ENCODE measurements around the gene LMOD2.
"Not testable (repeated sequence)": the region's sequence is repeated elsewhere in the genome, so short reads cannot be mapped to it uniquely, and the experiment has no call there.

The LMOD2 gene

DNA sequence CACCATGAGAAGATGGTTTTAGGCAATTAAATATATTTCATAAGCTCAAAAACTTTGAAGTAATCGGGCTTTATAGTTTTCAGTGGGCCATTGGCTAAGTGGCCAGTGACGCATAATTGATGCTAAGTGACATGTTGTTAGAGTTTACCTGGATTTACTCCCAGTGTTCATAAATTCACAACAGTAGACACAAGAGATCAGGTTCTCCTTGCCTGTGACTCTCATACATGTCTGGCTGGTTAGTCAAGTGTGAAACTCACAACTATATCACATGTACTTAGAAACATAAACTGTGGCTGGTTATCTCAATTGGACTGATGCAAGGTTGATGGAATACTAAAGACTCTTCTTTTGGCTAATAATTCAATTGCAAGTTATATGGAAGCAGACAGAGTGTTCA lies 27.8 kb upstream of the LMOD2 start:
- H3K9me3 ChIP-seq (ENCODE audit: insufficient read depth, low read depth, low read length): no peaks in the 10 kb centered on the region
- H3K27ac ChIP-seq (ENCODE audit: low read depth, low read length): no peak overlapping the region
- no peaks in the 10 kb centered on the region for H3K4me1 ChIP-seq (ENCODE audit: insufficient read depth, low read length)
- WGBS: 90% methylated on average over 2 of the region's 2 CpGs
- no peaks in the 10 kb centered on the region for H3K36me3 ChIP-seq (ENCODE audit: insufficient read depth, low read length)
- no peaks in the 10 kb centered on the region for H3K27me3 ChIP-seq (ENCODE audit: insufficient read depth, low read length)
- no peak overlapping the region for H3K9ac ChIP-seq (ENCODE audit: low read depth, low read length)
- H3K4me3 ChIP-seq (ENCODE audit: low read length): no peak overlapping the region

DNA sequence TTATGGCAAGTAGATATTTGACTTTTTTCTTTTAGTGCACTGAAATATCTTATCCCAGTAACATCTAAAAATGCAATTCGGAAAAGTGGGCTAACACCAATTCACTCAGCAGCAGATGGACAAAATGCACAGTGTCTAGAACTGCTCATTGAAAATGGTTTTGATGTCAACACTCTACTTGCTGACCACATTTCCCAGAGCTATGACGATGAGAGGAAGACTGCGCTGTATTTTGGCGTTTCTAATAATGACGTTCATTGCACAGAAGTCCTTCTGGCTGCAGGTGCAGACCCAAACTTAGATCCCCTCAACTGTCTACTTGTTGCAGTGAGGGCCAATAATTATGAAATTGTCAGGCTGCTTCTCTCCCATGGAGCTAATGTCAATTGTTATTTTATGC lies 26.8 kb upstream of the LMOD2 start:
- 98% methylated on average over 5 of the region's 5 CpGs for WGBS
- Histone ChIP-seq H3K27ac (ENCODE audit: low read depth, low read length) (no peak overlapping the region), H3K27me3 (ENCODE audit: insufficient read depth, low read length) (no peaks in the 10 kb centered on the region), H3K4me3 (ENCODE audit: low read length) (no peak overlapping the region), H3K9ac (ENCODE audit: low read depth, low read length) (no peak overlapping the region), H3K36me3 (ENCODE audit: insufficient read depth, low read length) (no peaks in the 10 kb centered on the region), H3K4me1 (ENCODE audit: insufficient read depth, low read length) (no peaks in the 10 kb centered on the region), H3K9me3 (ENCODE audit: insufficient read depth, low read depth, low read length) (no peaks in the 10 kb centered on the region)

DNA sequence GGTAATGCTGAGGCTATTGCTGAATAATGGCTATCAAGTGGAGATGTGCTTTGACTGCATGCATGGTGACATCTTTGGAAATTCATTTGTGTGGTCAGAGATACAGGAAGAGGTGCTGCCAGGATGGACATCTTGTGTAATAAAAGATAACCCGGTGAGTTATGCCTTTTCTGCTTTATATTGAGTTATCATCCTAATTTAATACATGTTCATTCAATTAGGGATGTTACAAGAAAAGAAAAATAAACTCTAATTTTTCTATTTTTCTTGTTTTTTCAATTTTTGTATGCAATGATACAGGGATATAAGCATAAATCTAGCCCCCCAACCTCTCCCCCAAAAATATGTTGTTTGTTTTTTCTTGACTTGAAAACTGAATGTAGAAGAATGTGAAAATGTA lies 26.4 kb upstream of the LMOD2 start:
- no peak overlapping the region for H3K4me3 ChIP-seq (ENCODE audit: low read length)
- H3K9ac ChIP-seq (ENCODE audit: low read depth, low read length): no peak overlapping the region
- H3K4me1 ChIP-seq (ENCODE audit: insufficient read depth, low read length): no peaks in the 10 kb centered on the region
- H3K27me3 ChIP-seq (ENCODE audit: insufficient read depth, low read length): no peaks in the 10 kb centered on the region
- no CpG with 5 or more reads among the region's 1 CpG for WGBS
- H3K9me3 ChIP-seq (ENCODE audit: insufficient read depth, low read depth, low read length): no peaks in the 10 kb centered on the region
- H3K27ac ChIP-seq (ENCODE audit: low read depth, low read length): no peak overlapping the region
- H3K36me3 ChIP-seq (ENCODE audit: insufficient read depth, low read length): no peaks in the 10 kb centered on the region

DNA sequence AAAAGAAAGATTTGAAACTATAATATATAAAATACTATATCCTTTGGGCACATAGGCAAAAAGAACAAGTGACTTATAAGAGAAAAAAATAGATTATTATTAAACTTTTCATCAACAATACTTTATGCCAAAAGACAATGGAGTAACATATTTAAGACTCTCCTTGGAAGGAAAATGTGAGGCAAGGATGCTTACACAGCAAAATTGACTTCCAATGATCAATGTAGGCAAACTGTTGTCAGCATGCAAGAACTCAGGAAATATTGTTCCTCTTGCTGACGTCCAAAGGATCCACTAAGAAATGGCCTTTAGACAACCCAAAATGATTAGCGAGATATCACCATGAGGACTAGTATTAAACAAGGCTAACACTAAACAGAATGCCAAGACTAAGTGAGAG lies 22.9 kb upstream of the LMOD2 start:
- 89% methylated on average over 2 of the region's 2 CpGs for WGBS
- no peaks in the 10 kb centered on the region for H3K9me3 ChIP-seq (ENCODE audit: insufficient read depth, low read depth, low read length)
- H3K36me3 ChIP-seq (ENCODE audit: insufficient read depth, low read length): no peaks in the 10 kb centered on the region
- H3K4me1 ChIP-seq (ENCODE audit: insufficient read depth, low read length): peaks cover 5% of the 10 kb centered on the region; the same call in 1 of the 2 replicates
- H3K9ac ChIP-seq (ENCODE audit: low read depth, low read length): no peak overlapping the region
- H3K27ac ChIP-seq (ENCODE audit: low read depth, low read length): no peak overlapping the region
- H3K27me3 ChIP-seq (ENCODE audit: insufficient read depth, low read length): no peaks in the 10 kb centered on the region
- no peak overlapping the region for H3K4me3 ChIP-seq (ENCODE audit: low read length)

DNA sequence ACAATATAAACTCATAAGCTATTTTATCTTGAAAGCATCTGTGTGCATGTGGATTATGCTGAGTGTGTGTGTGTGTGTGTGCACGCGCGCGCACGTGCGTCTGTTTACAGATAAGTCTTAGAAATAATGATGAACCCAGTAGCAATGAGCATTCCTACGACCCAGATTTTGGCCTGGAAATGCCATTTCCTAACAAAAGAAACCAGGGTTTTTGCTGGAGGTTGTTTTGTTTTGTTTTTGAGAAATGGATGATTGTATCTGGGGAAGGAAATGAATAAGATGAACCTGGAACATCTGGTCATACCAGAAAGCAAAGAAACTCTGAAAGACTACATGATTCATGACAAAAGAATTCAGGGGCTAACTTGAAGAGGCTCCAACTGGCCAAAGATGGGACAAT lies 22.1 kb upstream of the LMOD2 start:
- Histone ChIP-seq H3K9ac (ENCODE audit: low read depth, low read length) (no peak overlapping the region), H3K4me3 (ENCODE audit: low read length) (no peak overlapping the region), H3K27ac (ENCODE audit: low read depth, low read length) (no peak overlapping the region), H3K27me3 (ENCODE audit: insufficient read depth, low read length) (no peaks in the 10 kb centered on the region), H3K4me1 (ENCODE audit: insufficient read depth, low read length) (peaks cover 5% of the 10 kb centered on the region; the same call in 1 of the 2 replicates), H3K36me3 (ENCODE audit: insufficient read depth, low read length) (no peaks in the 10 kb centered on the region), H3K9me3 (ENCODE audit: insufficient read depth, low read depth, low read length) (no peaks in the 10 kb centered on the region)
- 93% methylated on average over 7 of the region's 7 CpGs for WGBS

DNA sequence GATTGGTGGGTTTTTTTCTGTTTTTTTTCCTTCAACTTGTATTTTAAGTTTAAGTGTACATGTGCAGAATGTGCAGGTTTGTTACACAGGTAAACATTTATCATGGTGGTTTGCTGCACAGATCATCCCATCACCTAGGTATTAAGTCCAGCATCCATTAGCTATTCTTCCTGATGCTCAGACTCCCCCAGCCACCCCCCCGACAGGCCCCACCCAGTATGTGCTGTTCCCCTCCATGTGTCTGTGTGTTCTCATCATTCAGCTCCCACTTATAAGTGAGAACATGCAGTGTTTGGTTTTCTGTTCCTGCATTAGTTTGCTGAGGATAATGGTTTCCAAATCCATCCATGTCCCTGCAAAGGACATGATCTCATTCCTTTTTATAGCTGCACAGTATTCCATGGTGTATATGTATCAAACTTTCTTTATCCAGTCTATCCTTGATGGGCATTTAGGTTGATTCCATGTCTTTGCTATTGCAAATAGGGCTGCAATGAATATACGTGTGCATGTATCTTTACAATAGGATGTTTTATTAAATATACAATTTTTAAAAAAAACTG lies 21.6 kb upstream of the LMOD2 start:
- not testable (repeated sequence) for H3K36me3 ChIP-seq (ENCODE audit: insufficient read depth, low read length); H3K4me3 ChIP-seq (ENCODE audit: low read length); H3K27ac ChIP-seq (ENCODE audit: low read depth, low read length); H3K27me3 ChIP-seq (ENCODE audit: insufficient read depth, low read length); H3K9me3 ChIP-seq (ENCODE audit: insufficient read depth, low read depth, low read length); H3K4me1 ChIP-seq (ENCODE audit: insufficient read depth, low read length); H3K9ac ChIP-seq (ENCODE audit: low read depth, low read length)
- 100% methylated on average over 1 of the region's 2 CpGs for WGBS

DNA sequence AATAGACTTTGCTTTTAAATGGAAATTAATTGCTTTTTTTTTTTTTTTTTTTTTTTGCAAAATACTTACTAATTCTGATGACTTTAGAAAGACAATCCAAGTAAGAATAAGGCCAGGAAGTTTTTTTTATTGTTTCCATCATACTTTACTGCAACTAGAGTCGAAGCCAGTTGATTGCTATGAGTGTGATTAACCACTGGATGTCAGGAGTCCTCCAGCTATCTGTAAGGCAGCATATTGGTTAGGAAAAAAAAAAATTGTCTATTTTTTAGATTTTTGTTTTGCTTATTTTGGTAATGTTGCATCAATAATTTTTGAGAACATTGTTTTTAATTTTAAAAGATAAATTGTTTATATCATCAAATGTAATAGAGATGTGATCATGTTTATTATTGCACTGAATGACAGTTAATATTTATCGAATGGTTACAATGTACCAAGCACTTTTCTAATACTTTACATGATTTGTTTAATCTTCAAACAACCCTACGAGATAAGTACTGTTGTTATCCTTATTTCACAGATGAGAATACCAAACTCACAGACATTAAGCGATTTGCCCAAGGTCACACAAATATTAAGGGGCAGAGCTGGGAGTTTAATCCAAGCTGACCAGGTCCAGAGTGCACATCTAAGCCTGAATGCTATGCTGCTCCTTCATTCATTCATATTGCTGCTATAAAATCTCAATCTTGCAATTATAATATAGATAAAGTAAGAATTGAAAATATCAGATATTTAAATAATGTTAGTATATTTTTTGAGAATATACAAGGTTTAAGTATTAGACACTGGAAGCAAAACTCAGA lies 19.9 kb upstream of the LMOD2 start:
- no peak overlapping the region for H3K9ac ChIP-seq (ENCODE audit: low read depth, low read length)
- no peak overlapping the region for H3K27ac ChIP-seq (ENCODE audit: low read depth, low read length)
- 68% methylated on average over 4 of the region's 4 CpGs for WGBS
- H3K36me3 ChIP-seq (ENCODE audit: insufficient read depth, low read length): no peaks in the 10 kb centered on the region
- no peaks in the 10 kb centered on the region for H3K27me3 ChIP-seq (ENCODE audit: insufficient read depth, low read length)
- peaks cover 5% of the 10 kb centered on the region; the same call in 1 of the 2 replicates for H3K4me1 ChIP-seq (ENCODE audit: insufficient read depth, low read length)
- H3K9me3 ChIP-seq (ENCODE audit: insufficient read depth, low read depth, low read length): 0 out of 2 replicates have a peak, but pooled peaks cover 2% of the 10 kb centered on the region
- H3K4me3 ChIP-seq (ENCODE audit: low read length): no peak overlapping the region

DNA sequence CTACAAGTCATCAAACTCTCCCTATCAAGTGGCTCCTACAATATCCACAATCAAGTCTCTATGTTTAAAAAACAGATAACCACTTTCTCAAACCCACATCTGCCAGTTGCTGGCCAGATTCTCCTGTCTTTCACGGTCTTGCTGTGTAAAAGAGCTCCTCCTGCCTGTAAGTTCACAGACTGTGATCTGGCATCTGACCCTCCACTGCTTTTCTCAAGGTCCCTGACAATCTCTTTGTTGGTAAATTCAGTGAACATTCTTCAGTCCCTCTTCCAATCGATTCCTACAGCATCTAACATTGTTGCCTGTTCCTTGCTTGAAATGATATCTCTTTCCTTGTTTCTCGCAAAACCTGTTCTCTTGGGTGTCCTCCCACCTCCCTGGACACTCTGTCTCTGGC lies 18.5 kb upstream of the LMOD2 start:
- 68% methylated on average over 3 of the region's 3 CpGs for WGBS
- Histone ChIP-seq H3K27me3 (ENCODE audit: insufficient read depth, low read length) (no peaks in the 10 kb centered on the region), H3K27ac (ENCODE audit: low read depth, low read length) (no peak overlapping the region), H3K9ac (ENCODE audit: low read depth, low read length) (no peak overlapping the region), H3K4me1 (ENCODE audit: insufficient read depth, low read length) (peaks cover 5% of the 10 kb centered on the region; the same call in 1 of the 2 replicates), H3K36me3 (ENCODE audit: insufficient read depth, low read length) (no peaks in the 10 kb centered on the region), H3K4me3 (ENCODE audit: low read length) (no peak overlapping the region), H3K9me3 (ENCODE audit: insufficient read depth, low read depth, low read length) (0 out of 2 replicates have a peak, but pooled peaks cover 2% of the 10 kb centered on the region)

DNA sequence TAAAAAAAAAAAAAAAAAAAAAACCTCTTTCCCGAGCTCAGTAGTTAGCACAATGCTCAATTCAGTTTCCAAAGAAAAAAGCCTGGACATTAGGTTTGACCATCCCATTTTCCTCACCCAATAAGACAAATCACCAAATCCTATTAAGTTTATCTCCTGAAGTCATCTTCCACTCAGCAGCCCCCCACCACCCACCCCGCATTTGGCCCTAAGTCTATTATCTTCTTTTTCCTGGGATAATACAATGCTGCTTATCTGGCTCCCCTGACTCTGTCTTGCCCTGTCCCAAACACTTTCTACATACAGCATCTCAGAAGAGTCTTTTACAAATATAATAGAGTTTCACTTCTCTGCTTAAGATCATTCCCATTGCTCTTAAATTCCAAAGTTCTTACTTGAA lies 17.8 kb upstream of the LMOD2 start:
- H3K27ac ChIP-seq (ENCODE audit: low read depth, low read length): no peak overlapping the region
- H3K9ac ChIP-seq (ENCODE audit: low read depth, low read length): no peak overlapping the region
- 81% methylated on average over 2 of the region's 2 CpGs for WGBS
- 0 out of 2 replicates have a peak, but pooled peaks cover 2% of the 10 kb centered on the region for H3K9me3 ChIP-seq (ENCODE audit: insufficient read depth, low read depth, low read length)
- H3K36me3 ChIP-seq (ENCODE audit: insufficient read depth, low read length): no peaks in the 10 kb centered on the region
- peaks cover 5% of the 10 kb centered on the region; the same call in 1 of the 2 replicates for H3K4me1 ChIP-seq (ENCODE audit: insufficient read depth, low read length)
- no peak overlapping the region for H3K4me3 ChIP-seq (ENCODE audit: low read length)
- H3K27me3 ChIP-seq (ENCODE audit: insufficient read depth, low read length): no peaks in the 10 kb centered on the region

DNA sequence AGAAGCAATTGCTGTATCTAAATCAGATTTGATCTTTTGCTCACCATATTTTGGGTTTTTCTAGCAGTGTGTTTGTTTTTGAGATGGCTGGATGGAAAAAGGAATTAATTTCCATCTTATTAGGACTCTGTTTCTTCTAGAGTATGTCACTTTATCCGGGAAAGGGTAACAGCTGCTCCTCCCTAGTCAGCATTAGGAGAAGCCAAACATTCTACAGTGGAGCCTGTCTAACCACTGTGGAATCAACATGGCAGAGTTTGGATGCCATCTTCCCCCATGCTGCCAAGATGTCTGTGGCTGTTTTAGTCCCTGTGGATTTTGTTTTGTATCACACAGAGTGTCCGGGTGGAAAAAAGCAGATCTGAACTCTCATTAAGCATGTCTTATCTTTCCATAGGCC lies 16.0 kb upstream of the LMOD2 start:
- 93% methylated on average over 2 of the region's 2 CpGs for WGBS

DNA sequence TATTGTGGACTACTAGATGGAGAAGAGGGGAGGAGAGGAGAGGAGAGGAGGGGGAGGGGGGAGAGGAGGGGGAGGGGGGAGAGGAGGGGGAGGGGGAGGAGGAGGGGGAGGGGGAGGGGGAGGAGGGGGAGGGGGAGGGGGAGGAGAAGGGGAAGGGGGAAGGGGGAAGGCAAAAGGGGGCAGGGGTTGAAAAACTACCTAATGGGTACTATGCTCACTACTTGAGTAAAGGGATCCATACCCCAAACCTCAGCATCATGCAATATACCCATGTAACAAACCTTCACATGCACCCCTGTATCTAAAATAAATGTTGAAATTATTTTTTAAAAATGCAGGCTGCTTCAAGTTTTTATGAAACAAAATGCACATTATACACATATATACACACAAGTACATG lies 15.1 kb upstream of the LMOD2 start:
- H3K27ac ChIP-seq (ENCODE audit: low read depth, low read length): no peak overlapping the region
- H3K4me3 ChIP-seq (ENCODE audit: low read length): no peak overlapping the region
- 0 out of 2 replicates have a peak, but pooled peaks cover 2% of the 10 kb centered on the region for H3K9me3 ChIP-seq (ENCODE audit: insufficient read depth, low read depth, low read length)
- no peak overlapping the region for H3K9ac ChIP-seq (ENCODE audit: low read depth, low read length)
- no peaks in the 10 kb centered on the region for H3K36me3 ChIP-seq (ENCODE audit: insufficient read depth, low read length)
- peaks cover 29% of the 10 kb centered on the region for H3K4me1 ChIP-seq (ENCODE audit: insufficient read depth, low read length)
- no peaks in the 10 kb centered on the region for H3K27me3 ChIP-seq (ENCODE audit: insufficient read depth, low read length)

More for the DNA sequence above, 16.0 kb upstream of the LMOD2 start:
- H3K9me3 ChIP-seq (ENCODE audit: insufficient read depth, low read depth, low read length): 0 out of 2 replicates have a peak, but pooled peaks cover 2% of the 10 kb centered on the region
- no peaks in the 10 kb centered on the region for H3K27me3 ChIP-seq (ENCODE audit: insufficient read depth, low read length)
- no peak overlapping the region for H3K27ac ChIP-seq (ENCODE audit: low read depth, low read length)
- no peak overlapping the region for H3K4me3 ChIP-seq (ENCODE audit: low read length)
- H3K9ac ChIP-seq (ENCODE audit: low read depth, low read length): no peak overlapping the region
- H3K4me1 ChIP-seq (ENCODE audit: insufficient read depth, low read length): peaks cover 20% of the 10 kb centered on the region
- no peaks in the 10 kb centered on the region for H3K36me3 ChIP-seq (ENCODE audit: insufficient read depth, low read length)
